A673 (cell line): Measurements from ENCODE around the gene OR10D3. TPM values are rescaled to one million over a fixed set of nuclear protein-coding genes. Genes with fewer than 3 reads are reported as not detected.
A peak's percentile ranks its signal among the peaks of the same experiment; 100 is the strongest.

Experiments used
- BruUV-seq: library from RNA; stranded (reverse); fragments of 400-500 nt; replicated peaks from 2 replicates; lab custom pipeline; 2021; lab: Mats Ljungman, UMichigan
- CTCF ChIA-PET: fragments of 300-600 bp; sonication (Branson Sonifier 250); formaldehyde crosslinking; loops from one replicate; lab custom pipeline; 2022; ENCODE audit warnings: antibody characterized with exemption; lab: Charles Lee
- POLR2A ChIA-PET: fragments of 300-600 bp; sonication (Branson Sonifier 250); formaldehyde crosslinking; loops from one replicate; lab custom pipeline; 2022; ENCODE audit warnings: antibody characterized with exemption; ENCODE audit not compliant: low non-redundant PET; lab: Charles Lee
- DNase-seq: peaks from one replicate; pipeline ENCODE4 v3.0.0-alpha.2; 2015; ENCODE audit warnings: low spot score
- H3K27ac ChIP-seq: fragments of 200-600 bp; sonication (generic); 2 replicates; pipeline ENCODE4 v1.5.1; 2016; ENCODE audit warnings: mixed run types, low read depth, mild to moderate bottlenecking, mixed read lengths, antibody characterized with exemption, low read length; ENCODE audit not compliant: poor library complexity, severe bottlenecking
- H3K27me3 ChIP-seq: fragments of 200-600 bp; sonication (generic); replicated peaks from 2 replicates; pipeline ENCODE4 v1.6.1; 2017; ENCODE audit warnings: mixed run types, low read depth, mild to moderate bottlenecking, mixed read lengths, antibody characterized with exemption, low read length; ENCODE audit not compliant: insufficient read depth, poor library complexity
- H3K36me3 ChIP-seq: fragments of 200-600 bp; sonication (generic); 2 replicates; pipeline ENCODE4 v1.6.1; 2016; ENCODE audit warnings: mixed run types, mild to moderate bottlenecking, mixed read lengths, antibody characterized with exemption, low read length; ENCODE audit not compliant: insufficient read depth, poor library complexity, severe bottlenecking
- H3K4me1 ChIP-seq: fragments of 200-600 bp; sonication (generic); 2 replicates; pipeline ENCODE4 v1.6.1; 2017; ENCODE audit warnings: mixed run types, mild to moderate bottlenecking, mixed read lengths, antibody characterized with exemption, low read length; ENCODE audit not compliant: insufficient read depth, poor library complexity, severe bottlenecking
- H3K4me3 ChIP-seq: fragments of 200-600 bp; sonication (generic); 2 replicates; pipeline ENCODE4 v1.5.1; 2016; ENCODE audit warnings: low read depth, mixed run types, mild to moderate bottlenecking, mixed read lengths, low read length; ENCODE audit not compliant: poor library complexity, severe bottlenecking
- H3K9me3 ChIP-seq: fragments of 200-600 bp; sonication (generic); 2 replicates; pipeline ENCODE4 v1.6.1; 2016; ENCODE audit warnings: mixed run types, low read depth, mild to moderate bottlenecking, mixed read lengths, antibody characterized with exemption, low read length; ENCODE audit not compliant: poor library complexity, severe bottlenecking
- EZH2 ChIP-seq: fragments of 200-600 bp; sonication (generic); IDR thresholded peaks from 2 replicates; pipeline ENCODE4 v1.6.1; 2017; ENCODE audit warnings: borderline replicate concordance, low read depth, mild to moderate bottlenecking, mixed read lengths, antibody characterized with exemption, low read length; ENCODE audit not compliant: poor library complexity, severe bottlenecking
- intact Hi-C: fragments of 100-400 bp; cut with micrococcal nuclease; formaldehyde crosslinking; loops from one replicate; pipeline ENCODE4 v1.10.0; 2022; ENCODE audit not compliant: unreplicated experiment
- total RNA-seq: library from RNA; stranded (reverse); gene quantifications from 2 replicates; pipeline ENCODE4 v1.2.3, GENCODE V29; 2021
- TF ChIP-seq, protein P1 (sequence below): fragments of 300-800, 200-600 bp; sonication (generic); conservative IDR thresholded peaks from 2 replicates; pipeline ENCODE4 v1.5.1; 2017; ENCODE audit warnings: low read depth, mild to moderate bottlenecking, antibody characterized with exemption, low read length, moderate library complexity, mixed read lengths

The OR10D3 gene
- total RNA-seq, 1 experiment from 2014 or later = not detected

DNA sequence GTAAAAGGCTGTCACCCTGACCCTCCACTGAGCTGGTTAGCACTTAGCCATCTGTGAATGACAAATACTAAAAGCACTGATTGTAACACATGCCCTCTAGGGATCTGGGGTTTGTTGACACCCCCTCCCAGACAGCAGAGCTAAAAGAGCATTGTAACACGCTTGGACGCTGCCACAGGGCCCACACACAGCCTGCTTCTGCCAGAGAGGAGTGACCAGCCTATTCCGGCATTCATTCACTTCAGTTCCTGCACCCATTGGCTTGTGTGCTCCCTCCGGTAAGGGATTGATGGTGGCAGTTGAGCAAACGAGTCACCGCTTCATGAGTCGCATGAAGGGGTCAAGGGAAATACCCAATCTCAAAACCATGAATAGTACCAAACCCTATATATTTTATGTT lies 15.8 kb downstream of the OR10D3 start:
- TF ChIP-seq, protein P1, sequence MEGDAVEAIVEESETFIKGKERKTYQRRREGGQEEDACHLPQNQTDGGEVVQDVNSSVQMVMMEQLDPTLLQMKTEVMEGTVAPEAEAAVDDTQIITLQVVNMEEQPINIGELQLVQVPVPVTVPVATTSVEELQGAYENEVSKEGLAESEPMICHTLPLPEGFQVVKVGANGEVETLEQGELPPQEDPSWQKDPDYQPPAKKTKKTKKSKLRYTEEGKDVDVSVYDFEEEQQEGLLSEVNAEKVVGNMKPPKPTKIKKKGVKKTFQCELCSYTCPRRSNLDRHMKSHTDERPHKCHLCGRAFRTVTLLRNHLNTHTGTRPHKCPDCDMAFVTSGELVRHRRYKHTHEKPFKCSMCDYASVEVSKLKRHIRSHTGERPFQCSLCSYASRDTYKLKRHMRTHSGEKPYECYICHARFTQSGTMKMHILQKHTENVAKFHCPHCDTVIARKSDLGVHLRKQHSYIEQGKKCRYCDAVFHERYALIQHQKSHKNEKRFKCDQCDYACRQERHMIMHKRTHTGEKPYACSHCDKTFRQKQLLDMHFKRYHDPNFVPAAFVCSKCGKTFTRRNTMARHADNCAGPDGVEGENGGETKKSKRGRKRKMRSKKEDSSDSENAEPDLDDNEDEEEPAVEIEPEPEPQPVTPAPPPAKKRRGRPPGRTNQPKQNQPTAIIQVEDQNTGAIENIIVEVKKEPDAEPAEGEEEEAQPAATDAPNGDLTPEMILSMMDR = no peak
- POLR2A ChIA-PET = no interaction called here
- Histone ChIP-seq H3K27me3 (no peaks in the 10 kb centered on the region), H3K27ac (no peak overlapping the region), H3K4me3 (no peak overlapping the region), H3K9me3 (no peaks in the 10 kb centered on the region), H3K36me3 (no peaks in the 10 kb centered on the region), H3K4me1 (peaks cover 12% of the 10 kb centered on the region)
- intact Hi-C loops = no loop called here
- no TSS peak for BruUV-seq
- CTCF ChIA-PET = interaction anchor here (1.0 kb wide), 1 partner anchor 127 kb away, joined by 4 read pairs; no protein-coding TSS in a partner anchor
- no peak for DNase-seq

DNA sequence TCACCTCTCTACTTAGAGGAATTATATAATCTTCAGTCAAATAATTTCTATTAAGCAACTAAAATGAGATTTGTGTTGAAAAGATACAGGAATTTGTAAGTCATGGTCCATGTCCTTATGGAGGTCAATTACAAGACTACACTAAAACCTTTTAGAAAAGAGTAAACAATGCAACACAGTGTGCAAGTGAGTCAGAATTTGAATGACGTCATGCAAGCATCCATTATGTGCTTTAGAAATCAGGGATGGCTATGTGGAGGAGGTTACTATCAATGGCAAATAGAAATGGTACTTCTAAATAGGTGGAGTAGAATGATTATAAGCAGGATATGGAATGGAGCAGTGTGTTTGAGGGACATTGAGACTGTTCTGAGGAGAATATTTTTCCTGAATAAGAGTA lies 16.6 kb downstream of the OR10D3 start:
- H3K4me1 ChIP-seq = peaks cover 4% of the 10 kb centered on the region
- intact Hi-C loops = no loop called here
- BruUV-seq = no TSS peak
- no peaks in the 10 kb centered on the region for H3K9me3 ChIP-seq
- no peaks in the 10 kb centered on the region for H3K27me3 ChIP-seq
- ChIA-PET CTCF (no interaction called here), POLR2A (no interaction called here)
- H3K36me3 ChIP-seq = no peaks in the 10 kb centered on the region
- DNase-seq = peak; percentile 11
- no peak overlapping the region for H3K27ac ChIP-seq
- TF ChIP-seq EZH2 = no peak
- TF ChIP-seq, protein P1 = no peak
- H3K4me3 ChIP-seq = no peak overlapping the region

DNA sequence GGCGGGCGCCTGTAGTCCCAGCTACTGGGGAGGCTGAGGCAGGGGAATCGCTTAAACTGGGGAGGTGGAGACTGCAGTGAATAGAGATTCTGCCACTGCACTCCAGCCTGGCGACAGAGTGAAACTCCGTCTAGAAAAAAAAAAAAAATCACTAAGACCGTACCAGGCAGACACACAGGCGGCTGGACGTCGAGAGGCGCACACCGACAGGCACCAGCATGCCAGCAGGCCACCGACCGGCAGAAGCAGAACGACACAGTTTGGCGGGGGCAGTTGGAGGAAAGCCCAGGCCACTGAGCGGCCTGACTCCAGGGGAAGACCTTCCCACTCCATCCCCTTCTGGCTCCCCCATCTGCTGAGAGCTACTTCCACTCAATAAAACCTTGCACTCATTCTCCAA lies 17.5 kb downstream of the OR10D3 start:
- BruUV-seq = no TSS peak

More for the DNA sequence above, 17.5 kb downstream of the OR10D3 start:
- no peaks in the 10 kb centered on the region for H3K9me3 ChIP-seq
- DNase-seq = no peak
- TF ChIP-seq, protein P1 = no peak
- no peak for TF ChIP-seq EZH2
- H3K4me3 ChIP-seq = no peak overlapping the region
- H3K4me1 ChIP-seq = no peaks in the 10 kb centered on the region
- H3K27me3 ChIP-seq = no peaks in the 10 kb centered on the region
- POLR2A ChIA-PET = no interaction called here
- H3K36me3 ChIP-seq = no peaks in the 10 kb centered on the region
- CTCF ChIA-PET = no interaction called here
- H3K27ac ChIP-seq = no peak overlapping the region
- intact Hi-C loops = no loop called here
